ENCODE results near the gene TRIM54.

DNA sequence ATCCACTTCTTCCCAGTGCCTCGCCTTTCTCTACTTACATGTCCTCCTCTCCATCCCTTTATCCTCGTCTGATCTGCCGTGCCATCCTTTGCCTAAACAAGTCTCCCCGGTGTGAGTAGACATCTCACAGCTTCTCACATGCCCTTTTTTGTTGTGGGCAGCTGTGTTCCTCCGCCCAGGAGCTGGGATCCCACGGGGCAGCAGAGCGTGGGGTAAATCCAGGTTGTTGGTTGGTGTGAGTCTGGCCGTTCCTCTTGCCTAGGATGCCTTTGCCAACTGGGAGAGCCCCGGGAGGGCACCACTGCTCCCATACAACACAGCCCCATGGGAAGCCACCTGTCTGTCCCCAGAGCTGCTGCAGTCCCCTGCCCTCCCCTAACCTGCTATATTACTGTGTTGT lies 41.8 kb upstream of the TRIM54 start:
- TF ChIP-seq, protein P1, sequence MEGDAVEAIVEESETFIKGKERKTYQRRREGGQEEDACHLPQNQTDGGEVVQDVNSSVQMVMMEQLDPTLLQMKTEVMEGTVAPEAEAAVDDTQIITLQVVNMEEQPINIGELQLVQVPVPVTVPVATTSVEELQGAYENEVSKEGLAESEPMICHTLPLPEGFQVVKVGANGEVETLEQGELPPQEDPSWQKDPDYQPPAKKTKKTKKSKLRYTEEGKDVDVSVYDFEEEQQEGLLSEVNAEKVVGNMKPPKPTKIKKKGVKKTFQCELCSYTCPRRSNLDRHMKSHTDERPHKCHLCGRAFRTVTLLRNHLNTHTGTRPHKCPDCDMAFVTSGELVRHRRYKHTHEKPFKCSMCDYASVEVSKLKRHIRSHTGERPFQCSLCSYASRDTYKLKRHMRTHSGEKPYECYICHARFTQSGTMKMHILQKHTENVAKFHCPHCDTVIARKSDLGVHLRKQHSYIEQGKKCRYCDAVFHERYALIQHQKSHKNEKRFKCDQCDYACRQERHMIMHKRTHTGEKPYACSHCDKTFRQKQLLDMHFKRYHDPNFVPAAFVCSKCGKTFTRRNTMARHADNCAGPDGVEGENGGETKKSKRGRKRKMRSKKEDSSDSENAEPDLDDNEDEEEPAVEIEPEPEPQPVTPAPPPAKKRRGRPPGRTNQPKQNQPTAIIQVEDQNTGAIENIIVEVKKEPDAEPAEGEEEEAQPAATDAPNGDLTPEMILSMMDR (IDR thresholded peaks at IDR 0.05), result no peak
- TF ChIP-seq POLR2A (IDR thresholded peaks at IDR 0.05), result no peak

Measured in adrenal gland (tissue), 5 donors.